ENCODE results near the gene MSLN.

DNA sequence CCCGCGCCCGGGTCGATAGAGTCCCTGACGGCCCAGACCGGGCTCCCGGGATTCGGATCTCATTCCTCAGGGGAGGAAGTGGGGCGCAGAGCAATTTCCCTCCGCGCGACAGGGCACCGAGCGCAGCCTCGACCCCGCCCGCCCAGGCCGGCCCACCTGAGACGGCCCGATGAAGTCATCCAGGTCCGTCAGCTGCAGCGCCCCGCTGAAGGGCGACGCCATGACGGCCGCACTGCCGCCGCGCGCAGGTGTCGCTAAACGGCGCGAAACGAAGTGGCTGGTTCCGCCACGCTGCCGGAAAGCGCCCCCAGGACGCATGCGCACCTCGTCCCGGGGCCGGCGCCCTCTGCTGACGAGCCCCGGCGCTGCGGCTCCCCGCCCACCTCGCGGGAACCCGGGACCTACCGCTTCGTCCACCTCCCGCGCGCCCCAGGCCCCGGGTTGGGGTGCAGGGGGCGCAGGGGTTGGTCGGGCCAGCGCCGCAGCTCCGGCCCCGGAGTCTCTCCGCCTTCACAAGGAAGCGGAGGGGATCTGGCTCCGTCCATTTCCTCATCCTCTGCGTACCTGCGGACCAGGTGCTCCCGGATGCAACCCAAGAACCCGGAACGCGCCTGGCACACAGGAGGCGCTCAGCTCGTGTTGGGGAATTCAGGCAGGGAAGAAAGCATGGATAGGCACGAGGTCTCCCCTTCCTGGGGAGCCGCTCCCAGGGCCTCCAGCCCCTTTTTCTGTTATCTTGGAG is 19.6 kb upstream of the MSLN start, which contains the start of gene CIAO3:
- no peak for TF ChIP-seq EZH2 (IDR thresholded peaks at IDR 0.05)
- TF ChIP-seq POLR2AphosphoS5 (IDR thresholded peaks at IDR 0.05; ENCODE audit: borderline replicate concordance, low read depth, low read length), result peak; percentile 77
- peak; percentile 60 for TF ChIP-seq FOXP2 (optimal IDR thresholded peaks at IDR 0.05; ENCODE audit: control extremely low read depth, extremely low read length, insufficient read depth)
